ENCODE results near the gene MUC4.

GRCh38 chr3:195703776-195704175 lies 108.0 kb downstream of the MUC4 start:
- no peak for TF ChIP-seq CTCF (conservative IDR thresholded peaks at IDR 0.05)
- no peak for TF ChIP-seq ZFX (IDR thresholded peaks at IDR 0.05)
